Thoracic aorta (tissue), 2 donors: ENCODE data around the gene SNRPA1. TPM values are rescaled to one million over a fixed set of nuclear protein-coding genes. Genes with fewer than 3 reads are reported as not detected.
"Not testable (repeated sequence)": the region's sequence is repeated elsewhere in the genome, so short reads cannot be mapped to it uniquely, and the experiment has no call there.

Experiments
- ATAC-seq: fragments of 150-250 bp; one replicate; pipeline ENCODE4 v1.8.0; 2017; ENCODE audit warnings: low read depth; ENCODE audit not compliant: insufficient number of reproducible peaks, low FRiP score
- DNase-seq: peaks from one replicate; pipeline ENCODE4 v3.0.0-alpha.2; 2020; ENCODE audit warnings: low spot score
- H3K27ac ChIP-seq, 2 donors: fragments of 200-600 bp; sonication (generic); 1 replicate in 1 of 2; 2 replicates in 1 of 2; pipeline ENCODE4 v1.5.1; 2016; ENCODE audit warnings: mild to moderate bottlenecking in 2 of 2, moderate library complexity in 2 of 2
- H3K27me3 ChIP-seq: fragments of 200-600 bp; sonication (generic); replicated peaks from 2 replicates; pipeline ENCODE4 v1.6.0; 2016; ENCODE audit warnings: mild to moderate bottlenecking; ENCODE audit not compliant: insufficient read depth
- H3K36me3 ChIP-seq: fragments of 200-600 bp; sonication (generic); one replicate; pipeline ENCODE4 v1.5.1; 2016
- H3K4me1 ChIP-seq, 2 donors: fragments of 200-600 bp; sonication (generic); 1 replicate in 1 of 2; 2 replicates in 1 of 2; pipeline versions ENCODE4 v1.5.1 to v1.6.0; 2016; ENCODE audit warnings: low read depth in 2 of 2, mild to moderate bottlenecking in 1 of 2; ENCODE audit not compliant: control insufficient read depth in 1 of 2
- H3K4me3 ChIP-seq: fragments of 200-600 bp; sonication (generic); 2 replicates; pipeline ENCODE4 v1.5.1; 2016; ENCODE audit warnings: mild to moderate bottlenecking
- H3K9me3 ChIP-seq: fragments of 200-600 bp; sonication (generic); 2 replicates; pipeline ENCODE4 v1.5.1; 2016
- total RNA-seq, 2 donors: library from RNA; depleted of rRNA; stranded (reverse); fragments of >200 nt; gene quantifications; one replicate each; pipeline versions ENCODE4 v1.1.0 to v1.2.3, GENCODE V29; 2016
- TF ChIP-seq, protein P1 (sequence below): fragments of 200-600 bp; sonication (generic); IDR thresholded peaks from one replicate; pipeline ENCODE4 v1.5.1; 2019; ENCODE audit warnings: antibody characterized with exemption

SNRPA1 gene
- total RNA-seq, 2 donors from 2014 or later, result 31.0 to 60.0 TPM

DNA sequence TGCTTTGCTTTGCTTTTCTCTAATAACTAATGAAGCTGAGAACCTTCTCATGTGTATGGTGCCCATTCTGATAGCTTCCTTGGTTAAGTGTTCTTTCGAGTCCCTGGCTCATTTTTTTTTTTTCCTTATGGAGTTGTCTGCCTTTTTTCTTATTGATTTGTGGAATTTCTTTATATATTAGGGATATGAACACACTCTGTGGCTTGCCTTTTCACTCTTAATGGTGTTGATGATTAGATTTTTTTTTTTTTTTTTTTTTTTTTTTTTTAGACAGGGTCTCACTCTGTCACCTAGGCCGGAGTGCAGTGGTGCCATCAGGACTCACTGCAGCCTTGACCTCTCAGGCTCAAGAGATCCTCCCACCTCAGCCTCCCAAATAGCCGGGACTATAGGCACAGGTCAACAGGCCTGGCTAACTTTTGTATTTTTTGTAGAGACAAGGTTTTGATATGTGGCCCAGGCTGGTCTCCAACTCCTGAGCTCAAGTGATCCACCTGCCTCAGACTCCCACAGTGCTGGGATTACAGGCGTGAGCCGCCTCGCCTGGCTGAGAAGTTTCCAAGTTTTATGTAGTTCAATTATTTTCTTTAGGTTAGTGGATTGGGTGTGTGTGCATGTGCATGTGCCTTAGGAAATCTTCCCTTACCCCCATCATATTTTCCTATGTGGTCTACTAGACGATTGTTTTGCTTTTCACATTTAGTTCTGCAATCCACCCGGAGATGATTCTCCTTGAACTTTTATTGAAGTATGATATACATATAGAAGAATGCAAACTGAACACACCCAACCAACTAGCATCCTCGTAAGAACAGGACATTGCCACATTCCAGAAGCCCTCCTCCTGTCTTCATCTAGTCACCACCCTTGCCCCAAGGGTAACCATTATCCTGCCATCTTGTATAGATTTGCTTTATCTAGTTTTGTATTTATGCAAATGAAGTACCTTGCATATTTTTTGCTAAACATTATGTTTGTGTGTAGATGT, 1.7 kb upstream of the SNRPA1 start:
- Histone ChIP-seq H3K4me1 (peaks cover 15 to 22% of the 10 kb centered on the region in 2 donors), H3K9me3 (no peaks in the 10 kb centered on the region), H3K27me3 (no peaks in the 10 kb centered on the region), H3K4me3 (no peak overlapping the region), H3K36me3 (no peaks in the 10 kb centered on the region), H3K27ac (no peak overlapping the region)
- TF ChIP-seq, protein P1, sequence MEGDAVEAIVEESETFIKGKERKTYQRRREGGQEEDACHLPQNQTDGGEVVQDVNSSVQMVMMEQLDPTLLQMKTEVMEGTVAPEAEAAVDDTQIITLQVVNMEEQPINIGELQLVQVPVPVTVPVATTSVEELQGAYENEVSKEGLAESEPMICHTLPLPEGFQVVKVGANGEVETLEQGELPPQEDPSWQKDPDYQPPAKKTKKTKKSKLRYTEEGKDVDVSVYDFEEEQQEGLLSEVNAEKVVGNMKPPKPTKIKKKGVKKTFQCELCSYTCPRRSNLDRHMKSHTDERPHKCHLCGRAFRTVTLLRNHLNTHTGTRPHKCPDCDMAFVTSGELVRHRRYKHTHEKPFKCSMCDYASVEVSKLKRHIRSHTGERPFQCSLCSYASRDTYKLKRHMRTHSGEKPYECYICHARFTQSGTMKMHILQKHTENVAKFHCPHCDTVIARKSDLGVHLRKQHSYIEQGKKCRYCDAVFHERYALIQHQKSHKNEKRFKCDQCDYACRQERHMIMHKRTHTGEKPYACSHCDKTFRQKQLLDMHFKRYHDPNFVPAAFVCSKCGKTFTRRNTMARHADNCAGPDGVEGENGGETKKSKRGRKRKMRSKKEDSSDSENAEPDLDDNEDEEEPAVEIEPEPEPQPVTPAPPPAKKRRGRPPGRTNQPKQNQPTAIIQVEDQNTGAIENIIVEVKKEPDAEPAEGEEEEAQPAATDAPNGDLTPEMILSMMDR, result no peak
- ATAC-seq (no peak), DNase-seq (no peak)

DNA sequence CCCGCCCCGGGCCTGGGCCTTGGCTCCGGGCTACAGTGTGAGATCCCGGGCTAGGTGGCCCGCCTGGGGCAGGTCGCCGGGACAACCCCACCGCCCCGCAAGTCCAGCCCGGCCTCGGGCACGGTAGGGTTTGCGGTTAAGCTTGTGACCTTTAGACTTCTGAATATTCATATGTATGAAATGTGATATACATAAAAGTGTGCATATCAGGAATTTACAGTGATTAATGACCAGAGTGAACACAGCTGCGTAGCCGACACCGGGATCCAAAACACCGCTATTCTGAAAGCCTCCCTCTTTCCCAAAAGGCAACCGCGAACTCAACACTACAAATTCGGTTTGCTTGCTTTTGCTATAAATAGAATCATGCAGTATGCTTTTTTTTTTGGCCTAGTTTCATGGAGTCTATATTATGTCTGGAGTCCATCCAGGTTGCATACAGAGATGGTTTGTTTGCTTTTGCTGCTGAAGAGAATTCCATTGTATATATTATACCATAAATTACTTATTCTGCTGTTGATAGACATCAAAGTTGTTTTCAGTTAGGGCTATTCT, 636 bp upstream of the SNRPA1 start:
- Histone ChIP-seq H3K9me3 (no peaks in the 10 kb centered on the region), H3K27me3 (no peaks in the 10 kb centered on the region), H3K36me3 (no peaks in the 10 kb centered on the region), H3K27ac (peak overlapping the region; percentile 83 to 94), H3K4me3 (peak overlapping the region; percentile 92), H3K4me1 (peaks cover 15 to 24% of the 10 kb centered on the region in 2 donors)
- DNase-seq (no peak), ATAC-seq (no peak)
- TF ChIP-seq, protein P1, result no peak

DNA sequence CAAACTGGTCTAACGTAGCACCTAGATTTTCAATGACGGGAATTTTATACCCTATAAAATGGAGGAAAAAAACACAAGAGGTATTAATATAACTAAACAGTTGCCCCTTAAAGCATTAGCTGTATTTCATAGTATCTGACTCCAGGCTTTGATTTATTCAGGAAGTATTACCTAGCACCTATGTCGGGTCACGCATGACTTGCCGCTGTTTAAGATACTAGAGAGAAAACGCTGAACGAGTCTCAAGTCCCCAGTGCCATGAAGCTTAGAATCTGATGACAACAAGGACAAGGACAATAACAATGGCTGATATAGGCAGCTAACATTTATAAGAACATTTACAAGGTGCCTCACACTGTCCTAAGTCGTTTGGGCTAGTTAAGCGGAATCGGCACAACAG, 1.9 kb downstream of the SNRPA1 start:
- H3K27me3 ChIP-seq, result no peaks in the 10 kb centered on the region
- no peak for DNase-seq
- peak overlapping the region; percentile 92 for H3K4me3 ChIP-seq
- H3K4me1 ChIP-seq, result peaks cover 15 to 24% of the 10 kb centered on the region in 2 donors
- H3K36me3 ChIP-seq, result no peaks in the 10 kb centered on the region
- no peak overlapping the region for H3K27ac ChIP-seq
- TF ChIP-seq, protein P1, result no peak
- no peak for ATAC-seq
- H3K9me3 ChIP-seq, result no peaks in the 10 kb centered on the region

DNA sequence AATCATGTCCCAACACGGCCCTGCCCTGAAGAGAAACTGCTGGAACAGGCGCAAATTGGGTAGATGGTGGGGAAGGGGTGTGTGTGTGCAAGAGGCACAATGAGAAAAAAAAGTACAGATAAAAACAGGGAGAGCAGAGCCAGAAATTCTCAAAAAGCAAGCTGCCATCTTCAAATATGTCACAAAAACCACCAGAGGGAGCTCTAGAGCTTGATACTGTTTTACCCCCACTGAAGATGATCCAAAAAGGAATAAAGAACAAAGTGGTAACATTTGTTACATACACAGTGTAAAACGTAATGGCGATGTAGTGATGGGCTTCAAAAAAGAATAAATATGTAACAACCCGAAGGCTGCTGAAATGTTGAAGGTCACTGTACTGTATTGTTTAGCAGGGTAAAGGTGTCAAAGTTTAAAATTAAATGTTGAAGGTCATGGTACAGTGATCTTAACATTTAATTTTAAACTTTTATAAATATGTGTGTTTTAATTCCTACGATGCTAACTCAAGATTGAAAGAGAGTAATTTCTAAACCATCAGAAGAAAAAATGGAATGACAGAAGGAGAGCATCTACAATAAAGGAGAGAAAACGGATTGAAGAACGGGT, 6.0 kb downstream of the SNRPA1 start:
- H3K4me1 ChIP-seq, result peaks cover 10 to 17% of the 10 kb centered on the region in 2 donors
- ATAC-seq, result no peak
- no peak for DNase-seq
- H3K27ac ChIP-seq, result no peak overlapping the region
- H3K36me3 ChIP-seq, result peaks cover 21% of the 10 kb centered on the region
- no peak overlapping the region for H3K4me3 ChIP-seq
- no peaks in the 10 kb centered on the region for H3K9me3 ChIP-seq
- H3K27me3 ChIP-seq, result no peaks in the 10 kb centered on the region
- TF ChIP-seq, protein P1, result peak; percentile 43

DNA sequence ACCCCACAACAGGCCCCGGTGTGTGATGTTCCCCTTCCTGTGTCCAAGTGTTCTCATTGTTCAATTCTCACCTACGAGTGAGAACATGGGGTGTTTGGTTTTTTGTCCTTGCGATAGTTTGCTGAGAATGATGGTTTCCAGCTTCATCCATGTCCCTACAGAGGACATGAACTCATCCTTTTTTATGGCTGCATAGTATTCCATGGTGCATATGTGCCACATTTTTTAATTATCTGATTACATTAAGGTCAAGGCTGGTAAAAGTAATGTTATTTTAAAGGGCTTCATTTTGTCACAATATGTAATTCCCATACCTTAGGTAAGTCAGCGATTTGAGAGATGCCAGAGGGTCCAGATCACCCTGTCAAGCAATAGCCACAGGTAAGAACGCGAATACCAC, 7.7 kb downstream of the SNRPA1 start:
- H3K27me3 ChIP-seq, DNase-seq, H3K4me3 ChIP-seq, H3K9me3 ChIP-seq, H3K4me1 ChIP-seq, ATAC-seq, H3K27ac ChIP-seq: not testable (repeated sequence)
- H3K36me3 ChIP-seq, result peaks cover 37% of the 10 kb centered on the region
